ENCODE measurements around the gene CBX8. TPM values are rescaled to one million over a fixed set of nuclear protein-coding genes. Genes with fewer than 3 reads are reported as not detected.

CBX8 gene
- total and polyA plus RNA-seq, 2 of the 13 experiments (the other 11 are each of a cell fraction or from before 2014, with no cell fraction given), result 0.34 to 12.6 TPM

GRCh38 chr17:79822583-79823124, 25.8 kb upstream of the CBX8 start (continued):
- TF ChIP-seq ZNF614 (CRISPR knock-in tag; IDR thresholded peaks at IDR 0.05; ENCODE audit: borderline replicate concordance) (peak; percentile 84; the same call in 1 of the 2 replicates), ZNF577 (CRISPR knock-in tag; IDR thresholded peaks at IDR 0.05; ENCODE audit: borderline replicate concordance, low read depth) (no peak), ZNF7 (CRISPR knock-in tag; IDR thresholded peaks at IDR 0.05) (peak; percentile 47; the same call in 1 of the 2 replicates), TCF12 (IDR thresholded peaks at IDR 0.05) (no peak), TCF12 (CRISPR knock-in tag; IDR thresholded peaks at IDR 0.05) (0 out of 2 replicates have a peak, but pooled peaks have one; percentile 93), MAFF (IDR thresholded peaks at IDR 0.05; ENCODE audit: low read depth, low read length) (no peak), HOXA3 (CRISPR knock-in tag; IDR thresholded peaks at IDR 0.05) (peak; percentile 92), KMT2B (CRISPR knock-in tag; IDR thresholded peaks at IDR 0.05) (0 out of 2 replicates have a peak, but pooled peaks have one; percentile 45), NKX3-1 (CRISPR knock-in tag; IDR thresholded peaks at IDR 0.05) (peak; percentile 78; the same call in 1 of the 2 replicates), SRSF4 (IDR thresholded peaks at IDR 0.05; ENCODE audit: low read depth, low read length, poor library complexity, severe bottlenecking) (no peak), MED13 (CRISPR knock-in tag; IDR thresholded peaks at IDR 0.05) (0 out of 2 replicates have a peak, but pooled peaks have one; percentile 61), SSRP1 (CRISPR knock-in tag; IDR thresholded peaks at IDR 0.05) (no peak), TBL1XR1 (IDR thresholded peaks at IDR 0.05; ENCODE audit: borderline replicate concordance, low read length, partially characterized antibody) (no peak), CENPT (CRISPR knock-in tag; IDR thresholded peaks at IDR 0.05; ENCODE audit: low read depth) (no peak), ZFP36 (IDR thresholded peaks at IDR 0.05; ENCODE audit: borderline replicate concordance, low read depth, low read length, partially characterized antibody) (no peak), ZNF768 (CRISPR knock-in tag; IDR thresholded peaks at IDR 0.05) (no peak), MAFG (CRISPR knock-in tag; IDR thresholded peaks at IDR 0.05) (no peak), USF2 (IDR thresholded peaks at IDR 0.05; ENCODE audit: low read depth, low read length) (no peak), USF2 (CRISPR knock-in tag; IDR thresholded peaks at IDR 0.05; ENCODE audit: borderline replicate concordance) (no peak), ADNP (CRISPR knock-in tag; IDR thresholded peaks at IDR 0.05) (no peak), SOX5 (CRISPR knock-in tag; IDR thresholded peaks at IDR 0.05; ENCODE audit: borderline replicate concordance) (peak; percentile 91)
- TF ChIP-seq, protein P1, sequence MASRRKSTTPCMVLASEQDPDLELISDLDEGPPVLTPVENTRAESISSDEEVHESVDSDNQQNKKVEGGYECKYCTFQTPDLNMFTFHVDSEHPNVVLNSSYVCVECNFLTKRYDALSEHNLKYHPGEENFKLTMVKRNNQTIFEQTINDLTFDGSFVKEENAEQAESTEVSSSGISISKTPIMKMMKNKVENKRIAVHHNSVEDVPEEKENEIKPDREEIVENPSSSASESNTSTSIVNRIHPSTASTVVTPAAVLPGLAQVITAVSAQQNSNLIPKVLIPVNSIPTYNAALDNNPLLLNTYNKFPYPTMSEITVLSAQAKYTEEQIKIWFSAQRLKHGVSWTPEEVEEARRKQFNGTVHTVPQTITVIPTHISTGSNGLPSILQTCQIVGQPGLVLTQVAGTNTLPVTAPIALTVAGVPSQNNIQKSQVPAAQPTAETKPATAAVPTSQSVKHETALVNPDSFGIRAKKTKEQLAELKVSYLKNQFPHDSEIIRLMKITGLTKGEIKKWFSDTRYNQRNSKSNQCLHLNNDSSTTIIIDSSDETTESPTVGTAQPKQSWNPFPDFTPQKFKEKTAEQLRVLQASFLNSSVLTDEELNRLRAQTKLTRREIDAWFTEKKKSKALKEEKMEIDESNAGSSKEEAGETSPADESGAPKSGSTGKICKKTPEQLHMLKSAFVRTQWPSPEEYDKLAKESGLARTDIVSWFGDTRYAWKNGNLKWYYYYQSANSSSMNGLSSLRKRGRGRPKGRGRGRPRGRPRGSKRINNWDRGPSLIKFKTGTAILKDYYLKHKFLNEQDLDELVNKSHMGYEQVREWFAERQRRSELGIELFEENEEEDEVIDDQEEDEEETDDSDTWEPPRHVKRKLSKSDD (CRISPR knock-in tag; IDR thresholded peaks at IDR 0.05; ENCODE audit: low read depth), result 0 out of 2 replicates have a peak, but pooled peaks have one; percentile 46
- TF ChIP-seq, protein P2, sequence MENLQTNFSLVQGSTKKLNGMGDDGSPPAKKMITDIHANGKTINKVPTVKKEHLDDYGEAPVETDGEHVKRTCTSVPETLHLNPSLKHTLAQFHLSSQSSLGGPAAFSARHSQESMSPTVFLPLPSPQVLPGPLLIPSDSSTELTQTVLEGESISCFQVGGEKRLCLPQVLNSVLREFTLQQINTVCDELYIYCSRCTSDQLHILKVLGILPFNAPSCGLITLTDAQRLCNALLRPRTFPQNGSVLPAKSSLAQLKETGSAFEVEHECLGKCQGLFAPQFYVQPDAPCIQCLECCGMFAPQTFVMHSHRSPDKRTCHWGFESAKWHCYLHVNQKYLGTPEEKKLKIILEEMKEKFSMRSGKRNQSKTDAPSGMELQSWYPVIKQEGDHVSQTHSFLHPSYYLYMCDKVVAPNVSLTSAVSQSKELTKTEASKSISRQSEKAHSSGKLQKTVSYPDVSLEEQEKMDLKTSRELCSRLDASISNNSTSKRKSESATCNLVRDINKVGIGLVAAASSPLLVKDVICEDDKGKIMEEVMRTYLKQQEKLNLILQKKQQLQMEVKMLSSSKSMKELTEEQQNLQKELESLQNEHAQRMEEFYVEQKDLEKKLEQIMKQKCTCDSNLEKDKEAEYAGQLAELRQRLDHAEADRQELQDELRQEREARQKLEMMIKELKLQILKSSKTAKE (CRISPR knock-in tag; IDR thresholded peaks at IDR 0.05; ENCODE audit: borderline replicate concordance), result peak; percentile 81; the same call in 1 of the 2 replicates
- TF ChIP-seq, protein P3, sequence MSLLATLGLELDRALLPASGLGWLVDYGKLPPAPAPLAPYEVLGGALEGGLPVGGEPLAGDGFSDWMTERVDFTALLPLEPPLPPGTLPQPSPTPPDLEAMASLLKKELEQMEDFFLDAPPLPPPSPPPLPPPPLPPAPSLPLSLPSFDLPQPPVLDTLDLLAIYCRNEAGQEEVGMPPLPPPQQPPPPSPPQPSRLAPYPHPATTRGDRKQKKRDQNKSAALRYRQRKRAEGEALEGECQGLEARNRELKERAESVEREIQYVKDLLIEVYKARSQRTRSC (CRISPR knock-in tag; IDR thresholded peaks at IDR 0.05; ENCODE audit: low read depth), result peak; percentile 52; the same call in 1 of the 2 replicates

Data from HepG2 (cell line).